NT2/D1 (cell line): Measurements from ENCODE around the gene RAB24.

Experiments
- SUZ12 ChIP-seq: IDR thresholded peaks from 2 replicates; pipeline ENCODE4 v1.6.1; 2011; ENCODE audit not compliant: insufficient read length, insufficient read depth; ENCODE audit errors: extremely low read depth
- YY1 ChIP-seq: IDR thresholded peaks from 2 replicates; pipeline ENCODE4 v1.6.1; 2011; ENCODE audit not compliant: insufficient read length, insufficient read depth
- ZNF274 ChIP-seq: IDR thresholded peaks from 2 replicates; pipeline ENCODE4 v1.6.1; 2011; ENCODE audit warnings: mild to moderate bottlenecking, low read depth, low read length

- no peak for TF ChIP-seq SUZ12
- TF ChIP-seq YY1 = no peak
- TF ChIP-seq ZNF274 = no peak
Observed at GRCh38 chr5:177344891-177345290, 41.4 kb upstream of the RAB24 start.
